GM18507 (cell line): ENCODE measurements around the gene KBTBD8.
A peak's percentile ranks its signal among the peaks of the same experiment; 100 is the strongest.

Experiments used
- DNase-seq: peaks from one replicate; pipeline ENCODE4 v3.0.0; 2011; ENCODE audit warnings: low read depth; ENCODE audit not compliant: insufficient read length; ENCODE audit errors: extremely low spot score
- FAIRE-seq: peaks from 2 replicates; lab custom pipeline; 2011; peaks lifted over from hg19 to GRCh38; lab: Jason Lieb, UNC

Gene KBTBD8

GRCh38 chr3:67030785-67031740 lies 33.0 kb downstream of the KBTBD8 start:
- FAIRE-seq (peak; percentile 66), DNase-seq (no peak)

GRCh38 chr3:67031986-67032385 lies 33.9 kb downstream of the KBTBD8 start:
- FAIRE-seq (no peak), DNase-seq (no peak)

GRCh38 chr3:67033079-67033478 lies 35.0 kb downstream of the KBTBD8 start:
- FAIRE-seq (no peak), DNase-seq (no peak)

- DNase-seq (no peak), FAIRE-seq (no peak)
Measured at GRCh38 chr3:67034371-67034770, 36.3 kb downstream of the KBTBD8 start.

GRCh38 chr3:67037615-67038014 lies 39.5 kb downstream of the KBTBD8 start:
- DNase-seq (no peak), FAIRE-seq (no peak)

GRCh38 chr3:67044295-67044694 lies 46.2 kb downstream of the KBTBD8 start:
- no peak for DNase-seq
- FAIRE-seq: no peak

GRCh38 chr3:67044955-67045354 lies 46.8 kb downstream of the KBTBD8 start:
- DNase-seq (no peak), FAIRE-seq (no peak)

- FAIRE-seq (peak; percentile 71), DNase-seq (no peak)
Measured at GRCh38 chr3:67045711-67046465, 47.8 kb downstream of the KBTBD8 start.

- DNase-seq: no peak
- peak; percentile 45 for FAIRE-seq
Measured at GRCh38 chr3:67047051-67047450, 48.9 kb downstream of the KBTBD8 start.

- no peak for DNase-seq
- peak; percentile 82 for FAIRE-seq
Measured at GRCh38 chr3:67048067-67048714, 50.1 kb downstream of the KBTBD8 start.

- DNase-seq (no peak), FAIRE-seq (no peak)
Measured at GRCh38 chr3:67048715-67049074, 50.6 kb downstream of the KBTBD8 start.

GRCh38 chr3:67059443-67059842 lies 61.3 kb downstream of the KBTBD8 start:
- FAIRE-seq: no peak
- no peak for DNase-seq
